Measurements from ENCODE around the gene FRMD4A.

- TF ChIP-seq CTCF (IDR thresholded peaks at IDR 0.05) (no peak), POLR2A (IDR thresholded peaks at IDR 0.05) (no peak)
Measured at GRCh38 chr10:13632440-13632839, 698.3 kb downstream of the FRMD4A start.
